ENCODE data around the gene SHROOM3.

DNA sequence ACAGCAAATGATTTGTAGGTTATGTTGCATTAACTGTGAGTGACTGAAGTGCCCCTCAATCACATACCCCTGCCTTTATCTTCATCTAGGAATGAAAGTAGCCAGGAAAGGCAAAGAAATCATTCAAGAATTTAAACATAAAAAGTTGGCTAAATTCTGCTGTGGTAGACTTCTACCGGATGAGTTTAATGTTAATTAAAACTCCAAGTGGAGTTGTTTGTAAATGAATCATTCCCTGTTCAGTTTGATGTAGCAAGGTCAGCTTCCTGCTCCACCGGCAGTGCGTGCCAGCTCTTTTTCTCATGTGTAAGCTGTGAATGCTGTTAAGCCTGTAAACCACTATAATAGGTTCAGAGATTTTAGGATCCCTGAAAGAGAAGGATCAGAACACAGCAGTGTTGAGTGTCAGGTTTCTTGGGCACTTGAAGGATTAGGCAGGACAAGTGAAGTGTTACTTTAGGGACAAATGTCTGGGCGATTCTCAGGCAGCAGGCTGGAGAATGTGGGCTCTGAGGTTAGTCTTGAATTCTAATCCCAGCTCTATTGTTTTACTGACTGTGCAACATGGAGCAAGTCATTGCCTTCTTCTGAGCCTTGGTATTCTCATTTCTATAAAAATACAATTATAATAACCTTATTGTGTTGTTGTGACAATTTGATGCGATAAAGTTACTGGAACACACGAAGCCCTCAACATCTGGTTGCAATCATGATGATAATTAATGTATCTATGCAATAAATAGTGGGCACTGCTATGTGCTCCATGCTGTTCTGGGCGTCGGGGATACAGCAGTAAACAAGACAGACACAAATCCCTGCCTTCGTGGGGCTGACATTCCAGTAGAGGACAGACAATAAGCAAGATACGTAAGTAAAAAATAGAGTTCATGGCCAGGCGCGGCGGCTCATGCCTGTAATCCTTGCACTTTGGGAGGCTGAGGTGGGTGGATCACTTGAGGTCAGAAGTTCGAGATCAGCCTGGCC, 112.0 kb downstream of the SHROOM3 start:
- TF ChIP-seq NANOG (IDR thresholded peaks at IDR 0.05; ENCODE audit: borderline replicate concordance), result no peak
- TF ChIP-seq CTCF (conservative IDR thresholded peaks at IDR 0.05; ENCODE audit: low read depth in 2 of 2), result no peak
- no peak for TF ChIP-seq POLR2AphosphoS5 (IDR thresholded peaks at IDR 0.05; ENCODE audit: low read depth)

Measured in GM23338 (cell line).